Measurements from ENCODE around the gene PIP5K1A. TPM values are rescaled to one million over a fixed set of nuclear protein-coding genes. Genes with fewer than 3 reads are reported as not detected.
A peak's percentile ranks its signal among the peaks of the same experiment; 100 is the strongest.
"Not testable (repeated sequence)": the region's sequence is repeated elsewhere in the genome, so short reads cannot be mapped to it uniquely, and the experiment has no call there.

Gene PIP5K1A
- total and polyA plus RNA-seq, 2 experiments from 2014 or later, result 35.1 to 62.8 TPM

DNA sequence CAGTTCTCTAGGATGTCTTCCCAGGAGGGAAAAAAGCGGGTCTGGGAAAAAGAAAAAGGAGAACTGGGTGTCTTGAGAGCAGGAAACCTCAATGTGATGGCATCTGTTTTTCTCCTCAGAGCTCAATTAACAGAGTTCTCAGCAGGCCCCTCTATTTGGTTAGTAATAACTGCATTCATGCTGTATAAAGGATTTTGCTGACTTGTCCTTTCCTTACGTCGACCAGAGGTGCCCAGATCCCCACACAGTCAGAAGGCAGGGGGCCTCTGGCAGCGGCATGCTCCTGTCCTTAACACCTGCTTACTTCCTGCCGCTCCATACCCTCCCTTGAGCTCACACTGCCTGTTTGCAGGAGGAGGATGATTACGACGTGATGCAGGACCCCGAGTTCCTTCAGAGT is 68.5 kb downstream of the PIP5K1A start:
- no peak overlapping the region for H3K9ac ChIP-seq
- H2AFZ ChIP-seq, result no peak overlapping the region
- no peaks in the 10 kb centered on the region for H3K9me2 ChIP-seq (ENCODE audit: insufficient read depth)
- H3K27me3 ChIP-seq (replicated peaks; ENCODE audit: insufficient read depth), result no peaks in the 10 kb centered on the region
- DNase-seq, result no peak
- WGBS, 2 experiments (ENCODE audit: low coverage in 1 of 2, low lambda C conversion rate in 2 of 2, missing lambda C conversion rate in 2 of 2), result 69 to 71% methylated on average over 8 of the region's 8 CpGs
- H3K4me1 ChIP-seq (ENCODE audit: insufficient read depth), result 0 out of 2 replicates have a peak, but pooled peaks cover 6% of the 10 kb centered on the region
- in situ Hi-C loops (cut with MboI), result no loop called here
- peaks cover 6% of the 10 kb centered on the region; the same call in 1 of the 2 replicates for H3F3A ChIP-seq (ENCODE audit: insufficient read depth)
- H3K79me2 ChIP-seq (ENCODE audit: insufficient read depth), result peaks cover 21% of the 10 kb centered on the region
- no peak overlapping the region for H3K4me2 ChIP-seq (ENCODE audit: unreplicated experiment)
- no peak overlapping the region for H3K27ac ChIP-seq
- peaks cover 33% of the 10 kb centered on the region; the same call in 1 of the 2 replicates for H3K36me3 ChIP-seq (ENCODE audit: low read depth)
- no peaks in the 10 kb centered on the region for H3K9me3 ChIP-seq (ENCODE audit: low read depth)
- no peaks in the 10 kb centered on the region for H4K20me1 ChIP-seq (ENCODE audit: insufficient read depth)
- TF ChIP-seq EZH2 (IDR thresholded peaks at IDR 0.05; ENCODE audit: insufficient read depth, poor library complexity, severe bottlenecking), result no peak
- no peak for TF ChIP-seq EZH2phosphoT487 (IDR thresholded peaks at IDR 0.05; ENCODE audit: insufficient read depth, low read depth)
- H3K4me3 ChIP-seq, result no peak overlapping the region

GRCh38 chr1:151267760-151268159 is 69.4 kb downstream of the PIP5K1A start:
- in situ Hi-C loops (cut with MboI), result no loop called here
- WGBS, 2 experiments (ENCODE audit: low coverage in 1 of 2, low lambda C conversion rate in 2 of 2, missing lambda C conversion rate in 2 of 2), result 47 to 48% methylated on average over 4 of the region's 4 CpGs

GRCh38 chr1:151273924-151274466 is 75.6 kb downstream of the PIP5K1A start:
- H3K4me1 ChIP-seq (ENCODE audit: insufficient read depth), result 0 out of 2 replicates have a peak, but pooled peaks cover 6% of the 10 kb centered on the region
- no peaks in the 10 kb centered on the region for H4K20me1 ChIP-seq (ENCODE audit: insufficient read depth)
- no peak overlapping the region for H3K27ac ChIP-seq
- H3K9me2 ChIP-seq (ENCODE audit: insufficient read depth), result no peaks in the 10 kb centered on the region
- H3F3A ChIP-seq (ENCODE audit: insufficient read depth), result peaks cover 6% of the 10 kb centered on the region; the same call in 1 of the 2 replicates
- no peak overlapping the region for H2AFZ ChIP-seq
- H3K9me3 ChIP-seq (ENCODE audit: low read depth), result no peaks in the 10 kb centered on the region
- H3K36me3 ChIP-seq (ENCODE audit: low read depth), result no peaks in the 10 kb centered on the region; the same call in 1 of the 2 replicates
- no peak overlapping the region for H3K4me3 ChIP-seq
- no peak for DNase-seq
- in situ Hi-C loops (cut with MboI), result no loop called here
- TF ChIP-seq EZH2phosphoT487 (IDR thresholded peaks at IDR 0.05; ENCODE audit: insufficient read depth, low read depth) (no peak), EZH2 (IDR thresholded peaks at IDR 0.05; ENCODE audit: insufficient read depth, poor library complexity, severe bottlenecking) (no peak)
- H3K79me2 ChIP-seq (ENCODE audit: insufficient read depth), result no peaks in the 10 kb centered on the region
- 81 to 82% methylated on average over 3 of the region's 3 CpGs for WGBS, 2 experiments (ENCODE audit: low coverage in 1 of 2, low lambda C conversion rate in 2 of 2, missing lambda C conversion rate in 2 of 2)
- H3K27me3 ChIP-seq (replicated peaks; ENCODE audit: insufficient read depth), result no peaks in the 10 kb centered on the region
- no peak overlapping the region for H3K9ac ChIP-seq
- H3K4me2 ChIP-seq (ENCODE audit: unreplicated experiment), result no peak overlapping the region

More at GRCh38 chr1:151267760-151268159, 69.4 kb downstream of the PIP5K1A start:
- H3K4me3 ChIP-seq, result no peak overlapping the region
- no peaks in the 10 kb centered on the region for H4K20me1 ChIP-seq (ENCODE audit: insufficient read depth)
- H3K9me2 ChIP-seq (ENCODE audit: insufficient read depth), result no peaks in the 10 kb centered on the region
- no peak overlapping the region for H3K4me2 ChIP-seq (ENCODE audit: unreplicated experiment)
- H3K27me3 ChIP-seq (replicated peaks; ENCODE audit: insufficient read depth), result no peaks in the 10 kb centered on the region
- no peak overlapping the region for H3K27ac ChIP-seq
- H2AFZ ChIP-seq, result no peak overlapping the region
- H3K9ac ChIP-seq, result no peak overlapping the region
- no peaks in the 10 kb centered on the region for H3K9me3 ChIP-seq (ENCODE audit: low read depth)
- H3K79me2 ChIP-seq (ENCODE audit: insufficient read depth), result peaks cover 11% of the 10 kb centered on the region
- peak; percentile 41 for DNase-seq
- 0 out of 2 replicates have a peak, but pooled peaks cover 6% of the 10 kb centered on the region for H3K4me1 ChIP-seq (ENCODE audit: insufficient read depth)
- peaks cover 6% of the 10 kb centered on the region; the same call in 1 of the 2 replicates for H3F3A ChIP-seq (ENCODE audit: insufficient read depth)
- H3K36me3 ChIP-seq (ENCODE audit: low read depth), result peaks cover 24% of the 10 kb centered on the region; the same call in 1 of the 2 replicates
- no peak for TF ChIP-seq EZH2 (IDR thresholded peaks at IDR 0.05; ENCODE audit: insufficient read depth, poor library complexity, severe bottlenecking)
- no peak for TF ChIP-seq EZH2phosphoT487 (IDR thresholded peaks at IDR 0.05; ENCODE audit: insufficient read depth, low read depth)

GRCh38 chr1:151275341-151275740 is 77.0 kb downstream of the PIP5K1A start:
- H3K79me2 ChIP-seq (ENCODE audit: insufficient read depth); H2AFZ ChIP-seq; H3F3A ChIP-seq (ENCODE audit: insufficient read depth); H3K36me3 ChIP-seq (ENCODE audit: low read depth); DNase-seq; H3K4me2 ChIP-seq (ENCODE audit: unreplicated experiment); H3K27ac ChIP-seq; in situ Hi-C loops (cut with MboI); H3K9me2 ChIP-seq (ENCODE audit: insufficient read depth); H3K4me1 ChIP-seq (ENCODE audit: insufficient read depth); H3K9ac ChIP-seq; H4K20me1 ChIP-seq (ENCODE audit: insufficient read depth); H3K9me3 ChIP-seq (ENCODE audit: low read depth); H3K4me3 ChIP-seq; H3K27me3 ChIP-seq (replicated peaks; ENCODE audit: insufficient read depth): not testable (repeated sequence)
- 83 to 90% methylated on average over 5 of the region's 5 CpGs for WGBS, 2 experiments (ENCODE audit: low coverage in 1 of 2, low lambda C conversion rate in 2 of 2, missing lambda C conversion rate in 2 of 2)
